IPS DF 19.7 (cell line): Measurements from ENCODE around the gene SMARCA2.

Experiments
- DNase-seq: peaks from one replicate; pipeline ENCODE4 v3.0.0-alpha.2; 2013; ENCODE audit warnings: low read depth, low spot score

Gene SMARCA2

DNA sequence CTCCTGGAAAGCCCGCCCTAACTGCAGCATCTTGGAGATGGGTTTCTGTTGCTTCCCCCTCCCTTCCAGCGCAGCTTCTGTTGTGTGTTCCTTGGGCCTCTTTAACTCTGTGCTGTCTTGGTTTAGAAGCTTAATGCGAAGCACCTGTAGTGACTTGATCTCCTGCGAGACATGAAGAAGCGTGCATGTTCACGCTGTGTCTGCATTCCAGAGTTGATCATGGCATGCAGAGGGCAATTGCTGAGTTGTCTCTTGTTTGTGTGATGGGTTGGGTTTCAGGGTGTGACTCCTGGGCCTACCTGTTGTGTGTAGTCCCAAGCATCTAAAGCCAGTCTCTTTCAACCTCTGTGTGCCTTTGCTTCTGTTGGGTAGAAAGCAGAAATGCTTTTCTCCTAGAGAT is 155.6 kb downstream of the SMARCA2 start:
- no peak for DNase-seq

DNA sequence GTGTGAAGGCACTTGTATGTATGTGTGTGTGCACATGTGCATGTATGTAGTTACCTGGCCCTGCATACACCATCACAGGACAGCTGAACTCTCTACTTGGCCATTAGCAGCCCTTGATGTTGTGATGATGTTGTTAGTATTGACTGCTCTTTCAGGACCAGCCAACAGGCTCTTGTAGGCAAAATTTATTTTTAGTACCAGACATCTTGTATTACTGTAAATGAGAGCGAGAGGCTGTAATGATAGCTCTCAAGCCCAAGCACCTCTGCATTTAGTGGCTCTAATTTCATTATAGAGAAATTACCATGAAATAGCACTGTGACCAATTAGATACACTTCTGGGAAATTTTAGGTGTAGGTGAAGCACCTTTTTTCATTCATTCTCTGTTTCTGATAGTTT is 158.0 kb downstream of the SMARCA2 start:
- no peak for DNase-seq

DNA sequence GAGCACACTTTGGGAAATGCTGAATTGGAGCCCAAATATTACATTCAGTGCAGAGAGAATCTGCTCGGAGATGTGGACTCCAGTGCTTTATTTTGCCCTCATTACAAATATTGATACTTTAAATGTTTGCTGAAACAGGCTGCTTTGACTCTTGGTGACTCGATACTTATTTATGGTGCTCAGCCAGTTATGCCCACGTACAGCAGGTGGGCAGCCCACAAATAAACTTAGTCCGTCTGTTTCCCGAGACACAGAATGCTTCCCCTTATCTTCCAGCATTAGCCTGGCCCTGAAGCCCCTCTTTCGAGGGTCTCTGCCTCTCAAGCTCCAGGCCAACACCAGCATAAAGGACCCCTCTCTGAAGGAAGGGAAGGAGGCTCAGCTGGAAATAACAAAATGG is 158.7 kb downstream of the SMARCA2 start:
- DNase-seq: no peak

DNA sequence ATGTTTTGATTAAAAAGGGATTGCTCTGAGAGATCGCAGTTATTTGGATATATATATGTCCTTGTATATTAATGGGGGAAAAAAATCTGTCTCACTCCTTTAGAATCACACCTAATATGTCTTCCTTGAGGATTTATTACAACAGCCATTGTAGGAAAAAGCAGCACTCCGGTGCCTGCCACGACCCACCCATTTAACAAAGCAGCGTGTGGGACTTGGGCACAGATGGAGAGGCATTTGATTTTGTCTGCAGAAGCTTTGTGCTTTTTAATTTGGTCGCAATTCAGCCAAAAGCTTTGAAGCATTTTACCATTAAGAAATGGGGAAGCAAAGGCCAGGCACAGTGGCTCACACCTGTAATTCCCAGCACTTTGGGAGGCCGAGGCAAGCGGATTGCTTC is 159.2 kb downstream of the SMARCA2 start:
- DNase-seq: no peak

DNA sequence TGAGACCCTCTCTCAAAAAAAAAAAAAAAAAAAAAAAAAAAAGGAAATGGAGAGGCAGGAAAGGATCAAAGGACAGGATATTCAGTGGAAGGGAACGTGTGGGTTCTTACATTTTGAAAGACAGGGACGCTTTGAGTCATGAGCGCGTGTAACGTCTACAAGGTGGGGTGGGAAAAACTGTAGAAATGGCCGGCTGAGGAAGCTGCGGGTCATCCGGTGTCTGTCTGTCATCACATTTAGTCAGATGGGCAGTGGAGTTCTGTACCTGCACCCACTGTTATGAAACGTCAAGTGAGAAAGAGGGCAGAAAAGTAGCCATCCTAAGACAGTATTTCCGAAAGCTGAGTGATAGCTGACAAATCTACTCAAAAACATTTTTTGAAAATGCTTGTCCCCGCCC is 159.8 kb downstream of the SMARCA2 start:
- no peak for DNase-seq

DNA sequence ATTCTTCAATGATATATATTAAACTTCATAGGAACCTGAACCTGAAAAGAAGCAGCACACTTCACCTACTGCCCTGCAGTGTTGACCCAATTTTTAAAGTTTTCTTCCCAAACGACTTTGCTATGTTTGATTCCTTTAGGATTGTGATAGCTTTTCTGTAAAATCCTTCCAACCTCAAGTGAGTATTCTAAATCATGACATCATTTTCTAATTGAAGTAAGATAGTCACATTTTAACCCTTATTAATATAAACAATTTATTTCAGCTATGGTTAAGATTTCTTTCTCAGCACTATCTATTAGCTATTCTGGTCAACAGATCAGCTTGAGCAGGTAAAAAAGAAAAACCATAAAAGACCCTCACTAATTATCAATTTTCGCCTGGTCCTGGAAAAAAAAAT is 162.0 kb downstream of the SMARCA2 start:
- no peak for DNase-seq

DNA sequence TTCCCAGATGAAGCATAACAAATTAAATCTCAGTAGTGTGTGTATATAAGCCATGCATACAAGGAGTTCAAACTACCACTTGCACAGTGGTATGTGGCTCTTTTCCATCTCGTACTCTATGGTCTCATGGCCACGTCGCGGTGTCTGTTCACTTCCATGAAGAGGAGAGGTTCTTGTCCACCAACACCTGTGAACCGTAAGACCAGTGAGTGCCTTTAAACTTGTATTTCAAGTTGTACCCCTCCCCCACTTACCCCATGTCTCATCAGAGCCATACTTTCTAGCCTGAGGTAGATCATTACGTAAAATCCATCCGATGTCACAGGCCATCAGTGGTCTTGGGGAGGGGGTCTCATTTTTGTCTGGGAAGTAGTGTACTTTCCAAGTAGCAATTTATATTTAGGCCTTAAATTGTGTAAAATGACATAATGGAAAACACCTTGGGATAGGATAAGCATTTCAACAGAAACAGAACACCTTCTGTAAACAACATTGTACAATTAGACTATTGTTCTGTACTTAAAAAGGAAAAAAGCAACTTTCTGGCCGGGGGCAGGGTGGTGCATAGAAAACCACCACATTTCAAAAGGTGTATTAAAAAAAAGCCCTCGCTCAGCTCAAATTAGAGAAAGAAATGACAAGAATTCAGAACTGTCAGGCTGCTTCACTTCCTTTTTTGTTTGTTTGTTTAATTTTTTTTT is 163.0 kb downstream of the SMARCA2 start:
- DNase-seq: no peak

DNA sequence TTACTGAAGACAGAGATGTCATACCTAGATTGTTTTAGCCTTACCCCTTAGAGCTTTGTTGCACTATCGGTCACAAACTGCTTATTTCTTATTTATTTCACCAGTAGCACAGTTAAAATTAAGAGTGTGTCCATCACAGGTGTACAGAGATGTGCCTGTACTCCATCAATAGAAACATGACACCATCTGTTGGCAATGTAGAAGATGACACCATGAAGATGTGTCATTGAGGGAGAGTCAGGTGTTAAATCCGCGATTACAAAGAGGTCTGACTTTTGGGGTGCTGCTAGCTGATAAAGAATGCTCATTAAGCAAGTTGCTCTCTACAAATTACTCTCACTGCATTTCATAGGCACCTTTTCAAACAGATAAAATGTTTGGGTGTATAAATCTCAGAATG is 164.4 kb downstream of the SMARCA2 start:
- no peak for DNase-seq

DNA sequence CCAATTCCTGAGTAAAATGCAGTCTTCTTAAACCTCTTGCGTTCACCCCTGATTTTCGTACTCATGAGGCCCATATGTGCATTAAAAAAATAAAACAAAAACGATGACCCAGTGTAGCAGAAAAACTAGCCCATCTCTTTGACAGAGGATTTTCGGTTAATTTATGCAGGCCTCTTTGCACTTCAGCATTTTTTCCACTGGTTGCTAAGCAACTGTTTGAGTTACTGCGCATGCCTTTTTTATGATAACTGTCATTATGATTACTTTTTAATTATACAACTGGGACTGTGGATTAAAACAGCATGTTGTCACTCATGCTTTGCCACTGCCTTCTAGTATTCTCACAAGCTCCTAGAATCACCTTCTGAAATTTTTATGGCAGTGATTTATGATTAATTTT is 165.0 kb downstream of the SMARCA2 start:
- no peak for DNase-seq

DNA sequence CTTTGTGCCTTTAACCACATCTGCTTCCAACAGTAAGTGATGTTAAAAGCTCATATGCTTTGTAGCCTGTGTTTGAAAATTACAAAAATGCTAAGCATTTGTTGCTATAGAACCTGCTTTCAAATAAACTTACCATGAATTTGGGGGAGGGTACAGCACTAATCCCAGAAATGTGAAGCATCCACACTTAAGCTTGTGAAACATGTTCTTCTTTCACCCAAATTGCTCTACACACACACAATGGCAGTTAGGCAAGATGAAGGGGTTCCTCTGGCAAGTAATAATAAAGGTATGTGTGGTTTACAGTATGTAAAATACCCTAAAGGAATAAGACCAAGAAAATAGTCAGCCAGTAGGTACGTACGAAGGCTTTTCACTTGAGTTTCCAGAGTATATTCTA is 165.6 kb downstream of the SMARCA2 start:
- DNase-seq: no peak

DNA sequence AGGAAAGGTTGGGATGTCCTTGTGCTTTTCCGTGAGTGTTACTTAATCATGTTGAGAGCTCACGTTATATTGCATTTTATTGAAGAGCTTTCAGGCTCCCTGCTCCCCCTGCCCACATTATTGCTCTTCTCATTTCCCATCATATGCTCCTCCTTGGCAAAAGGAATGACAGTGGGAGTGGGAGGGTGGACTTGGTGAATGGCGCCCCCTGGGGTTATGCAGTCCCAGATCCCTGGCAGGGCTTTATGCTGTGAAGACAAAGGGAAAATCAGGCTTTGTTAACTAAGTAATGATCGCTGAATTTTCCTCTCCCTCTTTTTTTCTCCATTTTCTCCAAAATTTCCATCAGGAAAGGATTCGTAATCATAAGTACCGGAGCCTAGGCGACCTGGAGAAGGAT is 166.6 kb downstream of the SMARCA2 start:
- peak; percentile 65 for DNase-seq

DNA sequence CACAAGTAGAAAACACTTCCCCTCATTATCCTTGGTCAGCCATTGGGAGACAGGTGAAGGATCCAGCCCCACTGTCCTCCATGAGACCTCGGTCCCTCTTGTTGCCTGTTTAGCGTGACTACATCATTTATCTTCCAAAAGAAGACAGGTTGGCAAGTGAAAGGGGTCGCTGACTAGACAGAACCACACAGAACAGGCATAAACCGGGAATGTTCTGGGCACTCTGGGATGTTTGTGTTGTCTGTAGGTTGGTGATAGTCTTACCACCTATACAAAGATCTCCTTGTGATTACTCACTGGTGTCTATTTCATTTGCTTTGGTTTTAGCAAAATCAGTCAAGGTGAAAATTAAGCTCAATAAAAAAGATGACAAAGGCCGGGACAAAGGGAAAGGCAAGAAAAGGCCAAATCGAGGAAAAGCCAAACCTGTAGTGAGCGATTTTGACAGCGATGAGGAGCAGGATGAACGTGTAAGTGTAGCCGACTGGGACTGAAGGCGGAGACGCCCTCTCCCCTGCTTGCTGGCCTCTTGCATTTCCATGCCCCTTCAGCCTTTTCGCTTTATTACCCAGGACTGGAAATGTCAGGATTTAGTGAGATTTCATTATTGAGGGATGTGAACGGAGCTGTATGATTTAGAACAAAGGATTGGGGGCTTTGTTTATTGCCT is 175.9 kb downstream of the SMARCA2 start:
- DNase-seq: no peak

DNA sequence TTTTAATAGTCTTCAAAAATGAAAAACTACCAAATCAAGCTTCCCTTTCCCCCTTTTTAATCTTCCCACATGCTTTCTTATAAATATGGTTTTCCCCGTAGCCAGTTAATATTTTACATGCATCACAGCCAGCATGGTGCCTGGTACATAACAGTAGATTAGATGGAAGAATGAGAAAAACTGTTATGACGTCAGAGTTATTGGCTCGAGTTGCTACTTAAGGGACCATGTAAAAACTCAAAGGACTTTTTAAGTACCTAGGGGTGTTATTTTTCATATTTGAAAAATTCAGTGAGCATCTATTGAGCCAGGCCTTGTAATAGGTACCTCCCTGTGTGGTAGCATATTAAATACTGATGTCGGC is 176.4 kb downstream of the SMARCA2 start:
- no peak for DNase-seq

DNA sequence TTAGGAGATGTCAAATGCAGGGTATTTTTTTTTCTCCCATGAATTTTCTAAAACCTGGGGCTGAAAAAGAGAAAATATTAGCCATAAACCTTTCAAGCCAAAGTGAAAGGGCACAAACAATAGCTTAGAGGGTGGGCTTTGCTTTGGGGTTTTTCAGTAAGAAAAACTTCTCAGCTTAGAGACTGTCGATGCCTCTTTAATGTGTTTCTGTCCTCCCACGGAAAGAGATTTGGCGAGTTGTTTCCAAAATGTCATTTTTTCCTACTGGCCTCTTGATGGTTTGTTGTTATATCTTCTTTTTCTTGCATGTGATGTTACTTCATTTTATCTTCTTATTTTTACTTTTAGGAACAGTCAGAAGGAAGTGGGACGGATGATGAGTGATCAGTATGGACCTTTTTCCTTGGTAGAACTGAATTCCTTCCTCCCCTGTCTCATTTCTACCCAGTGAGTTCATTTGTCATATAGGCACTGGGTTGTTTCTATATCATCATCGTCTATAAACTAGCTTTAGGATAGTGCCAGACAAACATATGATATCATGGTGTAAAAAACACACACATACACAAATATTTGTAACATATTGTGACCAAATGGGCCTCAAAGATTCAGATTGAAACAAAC is 177.3 kb downstream of the SMARCA2 start:
- no peak for DNase-seq

DNA sequence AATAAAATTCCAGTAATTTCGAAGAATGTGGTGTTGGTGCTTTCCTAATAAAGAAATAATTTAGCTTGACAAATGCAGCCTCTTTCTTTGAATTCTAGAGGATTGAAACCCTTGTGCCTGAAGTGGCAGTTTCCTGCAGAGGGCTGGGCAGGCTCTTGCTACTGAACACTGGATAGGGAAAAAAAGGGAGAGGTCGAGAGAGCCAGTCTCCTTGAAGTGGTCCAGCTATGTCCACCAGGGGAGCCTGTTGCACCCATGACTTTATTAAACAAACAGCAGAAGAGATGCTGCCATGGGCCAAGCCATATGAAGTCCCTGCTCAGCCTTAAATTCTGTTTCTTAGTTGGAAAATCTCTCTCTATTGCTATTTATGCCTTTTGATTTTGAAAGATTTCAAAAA is 178.4 kb downstream of the SMARCA2 start:
- DNase-seq: no peak

DNA sequence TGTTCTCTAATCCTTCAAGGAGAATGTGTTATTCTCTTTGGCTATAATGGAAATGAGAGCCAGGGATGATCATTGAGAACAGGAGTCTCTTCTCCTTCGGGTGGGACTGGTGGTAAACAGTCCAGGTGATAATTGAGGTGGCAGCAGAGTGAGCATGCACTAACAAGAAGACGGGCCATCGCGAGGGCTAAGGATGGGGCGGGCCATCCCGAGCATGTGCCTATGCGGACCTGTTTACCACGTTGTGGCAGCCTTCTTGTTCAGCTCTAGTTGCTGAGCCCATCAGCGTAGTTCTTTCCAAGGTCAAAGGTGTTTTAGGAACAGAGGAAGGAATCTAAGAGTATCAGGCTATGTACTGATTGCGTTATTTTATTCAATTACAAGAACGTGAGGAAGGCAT is 180.1 kb downstream of the SMARCA2 start:
- no peak for DNase-seq

DNA sequence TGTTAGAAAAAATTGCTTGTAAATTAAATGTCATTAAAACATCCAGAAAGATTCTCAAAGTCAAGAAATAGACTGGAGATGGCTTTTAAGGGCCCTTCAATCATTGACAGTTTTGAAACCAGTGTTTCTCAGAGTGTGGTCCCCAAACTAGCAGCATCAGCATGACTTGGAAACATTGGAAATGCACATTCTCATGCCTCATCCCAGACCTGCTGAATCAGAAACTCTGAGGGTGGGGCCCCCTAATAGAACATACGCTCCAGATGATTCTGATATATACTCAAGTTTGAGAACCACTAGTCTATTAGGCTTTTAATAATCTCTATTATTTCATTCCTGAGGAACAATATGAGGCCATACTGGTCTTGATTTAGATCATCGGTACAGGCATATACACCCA is 181.6 kb downstream of the SMARCA2 start:
- DNase-seq: no peak

DNA sequence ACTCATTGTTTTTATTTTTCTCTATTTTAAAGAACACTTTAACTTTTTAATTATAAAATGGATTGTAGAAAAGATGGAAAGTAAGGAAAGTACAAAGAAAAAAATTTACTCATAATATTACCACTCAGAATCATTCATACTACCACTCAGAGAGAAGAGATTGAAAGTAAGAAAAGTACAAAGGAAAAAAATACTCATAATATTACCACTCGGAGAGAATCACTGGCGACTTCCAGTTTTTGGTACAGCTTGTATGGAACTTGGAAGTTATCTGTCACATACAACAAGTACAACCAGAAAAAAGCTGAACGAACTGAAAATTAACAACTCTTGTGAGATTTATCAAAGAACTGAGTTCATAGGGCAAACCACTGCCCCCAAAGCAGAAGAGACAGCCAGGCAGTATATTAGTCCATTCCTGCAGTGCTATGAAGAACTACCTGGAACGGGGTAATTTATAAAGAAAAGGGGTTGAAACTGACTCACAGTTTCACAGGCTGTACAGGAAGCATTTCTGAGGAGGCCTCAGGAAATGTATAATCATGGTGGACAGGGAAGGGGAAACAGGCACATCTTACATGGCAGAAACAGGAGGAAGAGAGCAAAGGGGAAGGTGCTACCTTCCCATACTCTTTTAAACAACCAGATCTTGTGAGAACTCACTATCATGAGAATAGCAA is 183.9 kb downstream of the SMARCA2 start:
- no peak for DNase-seq

DNA sequence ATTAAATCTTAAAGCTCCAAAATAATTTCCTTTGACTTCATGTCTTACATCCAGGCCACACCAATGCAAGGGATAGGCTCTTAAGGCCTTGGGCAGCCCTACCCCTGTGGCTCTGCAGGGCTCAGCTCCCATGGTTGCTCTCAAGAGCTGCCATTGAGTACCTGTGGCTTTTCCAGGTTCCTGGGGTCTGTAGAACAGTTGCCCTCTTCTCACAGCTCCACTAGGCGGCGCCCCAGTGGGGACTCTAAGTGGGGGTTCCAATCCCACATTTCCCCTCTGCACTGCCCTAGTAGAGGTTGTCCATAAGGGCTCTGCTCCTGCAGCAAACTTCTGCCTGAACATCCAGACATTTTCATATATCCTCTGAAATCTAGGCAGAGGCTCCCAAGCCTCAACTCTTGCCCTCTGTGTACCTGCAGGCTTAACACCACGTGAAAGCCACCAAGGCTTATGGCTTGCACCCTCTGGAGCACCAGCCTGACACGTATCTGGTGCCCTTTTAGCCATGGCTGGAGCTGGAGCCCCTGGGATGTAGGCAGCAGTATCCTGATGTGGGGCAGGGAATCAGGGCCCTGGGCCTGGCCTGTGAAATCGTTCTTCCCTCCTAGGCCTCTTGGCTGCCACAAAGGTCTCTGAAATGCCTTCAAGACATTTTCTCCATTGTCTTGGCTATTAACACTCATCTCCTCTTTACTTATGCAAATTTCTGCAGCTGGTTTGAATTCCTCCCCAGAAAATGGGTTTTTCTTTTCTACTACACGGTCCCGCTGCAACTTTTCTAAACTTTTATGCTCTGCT is 185.1 kb downstream of the SMARCA2 start:
- no peak for DNase-seq

DNA sequence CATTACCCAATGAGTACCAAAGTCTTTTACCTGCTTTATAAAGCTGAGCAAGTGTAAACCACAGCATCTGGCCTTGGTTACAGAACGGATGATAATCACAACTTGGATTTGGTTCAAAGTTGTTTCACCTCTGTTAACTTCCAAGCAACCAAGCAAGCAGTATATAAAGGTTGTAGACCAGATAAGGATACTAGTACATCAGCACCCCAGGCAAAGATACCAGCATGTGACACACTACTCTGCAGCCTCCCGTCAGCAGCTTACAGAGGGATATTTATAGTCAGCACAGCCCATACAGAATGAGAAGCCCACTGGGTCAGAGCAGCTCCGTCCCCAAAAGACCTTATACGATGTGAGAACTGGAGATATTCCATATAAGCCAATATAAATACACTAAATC is 193.3 kb downstream of the SMARCA2 start:
- no peak for DNase-seq

DNA sequence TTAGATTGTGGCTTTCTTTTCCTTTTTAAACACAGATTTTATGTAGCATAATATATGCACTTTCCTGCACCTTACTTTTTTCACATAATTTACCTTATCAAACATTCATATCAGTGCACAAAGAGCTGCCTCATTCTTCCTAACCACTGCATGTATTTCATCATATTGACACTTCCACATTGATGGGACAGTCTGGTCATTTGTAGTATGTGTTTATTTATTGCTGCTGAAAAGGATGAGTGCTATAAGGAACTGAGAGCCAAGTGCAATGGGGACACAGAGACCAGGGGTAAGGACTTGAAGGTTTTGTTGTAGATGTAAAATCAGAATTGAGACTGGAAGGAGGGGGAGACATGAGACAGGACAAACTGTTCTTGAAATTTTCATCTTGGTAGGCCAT is 193.8 kb downstream of the SMARCA2 start:
- no peak for DNase-seq

DNA sequence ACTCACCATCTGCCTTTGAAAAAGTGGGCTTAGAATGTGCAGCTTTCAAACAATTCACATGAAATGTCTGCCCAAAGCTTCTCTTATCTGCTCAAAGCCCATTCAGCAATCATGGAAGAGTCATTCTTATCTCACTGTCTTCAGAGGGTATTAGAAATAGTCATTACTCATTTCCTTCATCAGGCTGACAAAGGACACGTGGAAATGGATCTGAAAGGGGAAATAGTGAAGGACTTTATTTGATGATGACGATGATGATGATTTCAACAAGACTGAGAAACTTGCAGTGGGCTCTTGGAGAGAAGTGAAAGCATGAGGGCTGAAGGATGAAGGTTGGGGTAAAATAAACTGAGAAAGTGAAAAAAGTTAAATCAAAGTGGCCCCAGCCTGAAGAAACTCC is 194.3 kb downstream of the SMARCA2 start:
- DNase-seq: no peak
